Stimulated activated CD4-positive, alpha-beta T cell treated with anti-CD3 and anti-CD28 coated beads, Interleukin-12 subunit alpha, Interleukin-12 subunit beta, amount 100 ng/mL, for 4 hours (primary cell): ENCODE measurements around the gene KCNS3.

ENCODE experiments used
- DNase-seq: peaks from one replicate; pipeline ENCODE4 v3.0.0-alpha.2; 2020

Gene KCNS3

GRCh38 chr2:17879137-17879912 lies 858 bp downstream of the KCNS3 start:
- no peak for DNase-seq

DNA sequence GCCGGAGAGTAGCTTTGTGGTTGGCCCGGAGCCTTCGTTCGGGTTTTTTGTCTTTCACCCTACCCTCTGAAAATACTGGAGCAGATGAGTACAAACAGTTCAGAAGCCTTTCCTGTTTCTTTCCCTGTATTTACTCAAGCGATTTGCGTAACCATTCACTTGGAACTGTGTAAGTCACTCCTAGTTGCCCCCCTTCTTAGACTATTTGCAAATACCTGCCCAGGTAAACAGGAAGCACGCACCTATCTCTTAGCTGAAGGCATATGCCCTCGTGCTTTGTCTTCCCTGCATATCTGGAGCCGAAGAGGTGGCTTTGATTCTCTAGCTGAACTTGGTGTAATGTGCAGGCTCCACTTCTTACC lies 1.4 kb downstream of the KCNS3 start:
- no peak for DNase-seq

DNA sequence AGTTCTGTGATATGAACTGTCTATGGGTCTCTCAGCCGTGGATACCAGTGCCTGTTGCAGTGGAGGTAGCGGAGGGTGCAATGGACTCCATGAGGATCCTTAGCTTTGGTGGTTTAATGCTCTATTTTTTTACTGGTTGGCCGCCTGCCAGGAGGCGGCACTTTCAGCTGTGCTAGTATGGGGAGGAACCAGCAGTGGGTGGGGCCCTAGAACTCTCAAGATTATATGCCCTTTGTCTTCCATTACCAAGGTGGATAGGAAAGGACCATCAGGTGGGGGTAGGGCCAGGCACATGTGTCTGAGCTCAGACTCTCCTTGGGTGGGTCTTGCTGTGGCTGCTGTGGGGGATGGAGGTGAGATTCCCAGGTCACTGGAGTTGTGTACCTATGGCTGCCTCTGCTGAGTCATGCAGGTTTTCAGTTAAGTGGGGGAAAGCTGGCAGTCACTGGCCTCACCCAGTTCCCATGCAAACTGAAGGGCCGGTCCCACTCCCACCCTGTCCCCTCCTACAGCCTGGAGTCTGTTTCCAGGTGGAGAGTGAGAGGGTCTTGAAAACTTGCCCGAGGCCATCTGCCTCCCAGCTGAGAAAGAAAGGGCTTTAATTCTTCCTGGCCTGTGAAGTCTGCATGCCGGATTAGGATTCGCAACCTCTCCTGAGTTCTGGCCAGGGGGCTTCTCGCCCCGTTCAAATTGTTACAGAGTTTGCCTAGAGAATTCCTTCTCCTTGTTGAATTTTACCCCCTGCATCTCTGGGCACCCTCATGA lies 14.5 kb downstream of the KCNS3 start:
- no peak for DNase-seq

- DNase-seq, result no peak
These were observed 15.5 kb downstream of the KCNS3 start for GRCh38 chr2:17894005-17894404.

DNA sequence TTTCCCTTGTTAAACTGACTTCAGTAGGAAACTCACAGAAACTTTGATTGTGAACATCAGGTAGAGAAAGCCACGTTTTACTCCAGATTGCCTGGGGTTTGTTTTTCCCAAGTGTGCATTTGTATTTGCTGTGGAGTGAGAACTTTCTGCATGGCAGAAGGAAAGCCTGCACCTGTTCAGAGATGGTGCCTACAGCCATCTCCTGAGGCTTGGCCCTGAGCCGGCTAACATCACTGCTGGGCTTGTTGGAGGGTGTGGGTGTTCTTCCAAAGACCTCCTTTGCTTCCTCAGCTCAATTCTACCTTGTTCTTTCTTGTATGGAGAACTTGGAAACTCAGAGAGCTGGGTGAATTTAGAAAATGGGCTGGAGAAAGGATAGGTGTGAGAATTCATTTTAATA lies 16.1 kb downstream of the KCNS3 start:
- DNase-seq, result no peak

GRCh38 chr2:17899871-17900270 lies 21.4 kb downstream of the KCNS3 start:
- DNase-seq, result no peak

DNA sequence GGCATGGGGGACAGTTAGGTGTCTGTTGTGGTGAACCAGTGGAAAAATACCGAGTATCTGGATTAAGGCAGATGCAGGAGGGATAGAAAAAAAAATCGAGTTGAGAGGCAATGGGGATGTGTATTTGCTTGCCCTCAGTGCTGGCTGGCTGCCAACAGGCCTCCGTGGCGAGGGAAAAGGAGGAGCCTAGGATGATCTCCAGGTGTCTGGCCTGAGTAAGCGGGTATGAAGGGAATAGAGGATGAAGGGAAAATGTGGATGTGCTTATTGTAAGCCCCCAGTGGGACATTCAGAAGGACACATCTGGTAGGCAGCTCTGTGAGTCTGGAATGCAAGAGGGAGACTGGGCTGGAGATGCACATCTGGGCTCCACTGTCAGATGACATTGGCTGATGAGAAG lies 22.8 kb downstream of the KCNS3 start:
- no peak for DNase-seq

GRCh38 chr2:17910980-17911379 lies 32.5 kb downstream of the KCNS3 start:
- DNase-seq, result no peak

DNA sequence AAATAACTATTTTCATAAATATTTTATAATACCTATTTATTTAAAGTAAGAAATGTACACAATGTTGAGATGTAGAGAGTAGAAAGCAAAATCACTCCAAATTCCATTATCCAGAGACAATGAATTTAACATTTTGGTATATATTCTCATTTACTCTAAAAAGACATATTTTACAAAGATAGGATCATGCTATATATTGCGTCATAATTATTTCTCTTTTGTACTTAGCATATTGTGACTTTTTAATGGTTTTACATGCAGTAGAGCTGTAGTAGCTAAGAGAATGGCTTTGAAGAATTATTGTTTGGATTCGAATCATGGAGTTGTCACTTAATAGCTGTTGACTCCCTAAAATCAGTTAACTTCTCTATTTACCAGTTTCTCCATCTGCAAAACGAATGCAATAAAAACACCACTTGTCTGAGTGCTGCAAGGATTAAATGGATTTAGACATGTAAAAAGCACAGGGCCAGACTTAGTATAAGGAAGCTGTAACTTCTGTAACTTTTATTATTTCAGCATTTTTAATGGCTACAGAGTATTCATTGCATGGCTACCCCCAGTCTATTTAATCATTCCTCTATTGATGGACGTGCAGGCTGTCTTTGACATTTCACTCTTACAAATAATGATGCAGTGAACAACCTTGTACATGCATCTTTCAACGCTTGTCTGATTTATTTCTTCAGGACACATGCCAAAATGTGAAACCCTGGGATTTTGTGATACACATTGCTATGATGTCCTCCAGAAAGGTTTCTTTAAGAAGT lies 33.2 kb downstream of the KCNS3 start:
- no peak for DNase-seq

GRCh38 chr2:17912266-17912691 lies 33.8 kb downstream of the KCNS3 start:
- DNase-seq, result no peak

- DNase-seq, result no peak
These were observed 36.6 kb downstream of the KCNS3 start for GRCh38 chr2:17915099-17915498.

DNA sequence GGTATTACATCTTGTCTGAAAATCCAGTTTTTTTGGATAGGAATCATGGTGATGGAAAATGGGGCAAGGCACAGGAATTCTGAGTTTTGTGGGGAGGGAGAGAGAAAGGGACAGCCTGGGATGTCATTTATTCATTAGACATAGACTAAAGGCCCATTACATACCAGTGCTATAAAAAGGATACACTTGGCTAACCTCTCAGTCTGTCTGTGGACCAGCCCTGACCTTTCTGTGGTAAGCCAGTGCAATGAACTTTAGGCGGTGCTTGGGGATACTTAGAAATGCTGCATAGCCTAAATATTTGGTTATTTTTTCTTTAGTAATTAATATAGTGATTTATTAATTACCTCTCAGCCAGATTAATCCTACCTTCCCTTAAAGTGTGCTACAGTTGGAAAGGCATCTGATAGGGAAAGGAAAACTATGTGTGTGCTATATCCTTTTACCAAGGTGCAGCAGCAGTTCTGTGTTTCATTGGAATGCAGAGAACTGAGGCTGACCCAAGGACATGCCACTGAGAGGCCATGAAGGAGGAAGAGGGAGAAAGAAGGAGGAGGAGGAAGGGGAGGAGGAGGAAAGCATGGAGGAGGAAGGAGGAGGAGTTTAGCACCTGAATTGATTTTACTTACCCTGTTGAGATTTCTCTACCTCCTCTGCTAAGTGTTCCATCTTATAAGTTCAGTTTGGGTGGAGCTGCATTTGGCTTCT lies 37.5 kb downstream of the KCNS3 start:
- DNase-seq, result no peak

GRCh38 chr2:17916584-17916983 lies 38.1 kb downstream of the KCNS3 start:
- DNase-seq, result no peak

GRCh38 chr2:17918789-17919188 lies 40.3 kb downstream of the KCNS3 start:
- no peak for DNase-seq

DNA sequence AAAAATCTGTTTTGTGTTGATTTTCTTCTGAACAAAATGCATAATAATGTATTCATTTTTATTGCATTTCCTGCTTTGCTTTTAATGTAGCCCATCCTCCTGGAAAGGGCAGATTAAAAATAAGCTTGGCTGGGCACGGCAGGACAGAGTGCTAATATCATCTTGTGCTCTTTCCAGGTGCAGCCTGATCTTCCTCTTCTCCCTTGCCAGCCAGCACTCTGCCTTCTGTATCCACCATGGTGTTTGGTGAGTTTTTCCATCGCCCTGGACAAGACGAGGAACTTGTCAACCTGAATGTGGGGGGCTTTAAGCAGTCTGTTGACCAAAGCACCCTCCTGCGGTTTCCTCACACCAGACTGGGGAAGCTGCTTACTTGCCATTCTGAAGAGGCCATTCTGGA lies 52.3 kb downstream of the KCNS3 start:
- no peak for DNase-seq

GRCh38 chr2:17933256-17933655 lies 54.8 kb downstream of the KCNS3 start:
- DNase-seq, result no peak

DNA sequence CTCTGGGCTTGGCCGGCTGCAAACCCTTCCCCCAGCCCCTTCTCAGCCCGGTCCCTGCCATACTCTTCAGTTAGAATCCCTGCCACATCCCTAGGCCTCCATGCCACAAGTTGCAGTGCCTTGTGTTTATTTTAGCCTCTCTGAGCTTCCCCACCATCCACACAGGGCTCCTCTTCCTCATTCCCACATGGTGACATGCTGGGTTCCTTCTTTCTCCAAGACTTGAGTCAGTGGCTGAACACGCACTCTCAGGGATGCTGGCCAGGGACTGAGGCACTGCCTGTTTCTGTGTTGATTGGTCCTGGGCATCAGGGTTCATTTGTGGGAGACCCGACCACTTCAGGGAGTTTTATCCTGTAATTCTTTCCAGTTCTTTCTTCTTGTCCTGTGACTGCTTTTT lies 56.3 kb downstream of the KCNS3 start:
- DNase-seq, result no peak

DNA sequence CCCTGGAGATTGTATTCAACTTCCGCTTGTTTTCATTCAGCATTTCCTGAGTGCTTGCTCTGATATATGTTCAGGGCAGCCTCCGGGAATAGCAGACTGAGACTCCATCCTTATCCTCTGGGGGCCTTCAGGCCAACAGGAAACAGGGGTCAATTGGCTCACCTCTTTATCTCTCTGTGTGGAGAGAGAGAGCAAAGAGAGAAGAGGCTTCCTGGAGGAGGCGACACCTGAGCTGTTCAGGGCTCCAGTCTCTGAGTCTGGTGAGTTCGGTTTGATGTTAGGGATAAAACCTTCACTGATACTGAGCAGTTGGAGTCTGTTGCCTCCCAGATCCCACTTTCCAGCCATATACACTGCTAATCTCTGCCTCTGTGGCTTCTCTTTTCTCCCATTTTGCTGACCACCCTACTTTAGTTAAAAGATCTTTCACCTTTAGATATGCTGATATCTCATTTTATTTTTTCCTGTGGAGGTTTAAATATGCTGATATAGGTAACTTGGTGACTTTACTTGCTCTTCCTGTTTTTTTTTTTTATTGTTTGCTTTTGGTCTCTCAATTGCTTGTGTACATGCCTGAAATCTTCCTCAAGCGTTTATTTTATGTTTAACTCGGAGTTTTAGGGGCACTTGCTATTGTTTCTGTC lies 56.9 kb downstream of the KCNS3 start:
- no peak for DNase-seq

- DNase-seq, result no peak
These were observed 58.1 kb downstream of the KCNS3 start for GRCh38 chr2:17936599-17936998.

GRCh38 chr2:17940091-17940630 lies 61.7 kb downstream of the KCNS3 start:
- DNase-seq, result no peak

- no peak for DNase-seq
These were observed 65.0 kb downstream of the KCNS3 start for GRCh38 chr2:17943444-17943843.

GRCh38 chr2:17947113-17947512 lies 68.6 kb downstream of the KCNS3 start:
- no peak for DNase-seq
